Measurements from ENCODE around the gene KIF2C. TPM values are rescaled to one million over a fixed set of nuclear protein-coding genes. Genes with fewer than 3 reads are reported as not detected.

KIF2C gene
- total RNA-seq, 2 experiments from 2014 or later: 0.64 to 0.82 TPM

DNA sequence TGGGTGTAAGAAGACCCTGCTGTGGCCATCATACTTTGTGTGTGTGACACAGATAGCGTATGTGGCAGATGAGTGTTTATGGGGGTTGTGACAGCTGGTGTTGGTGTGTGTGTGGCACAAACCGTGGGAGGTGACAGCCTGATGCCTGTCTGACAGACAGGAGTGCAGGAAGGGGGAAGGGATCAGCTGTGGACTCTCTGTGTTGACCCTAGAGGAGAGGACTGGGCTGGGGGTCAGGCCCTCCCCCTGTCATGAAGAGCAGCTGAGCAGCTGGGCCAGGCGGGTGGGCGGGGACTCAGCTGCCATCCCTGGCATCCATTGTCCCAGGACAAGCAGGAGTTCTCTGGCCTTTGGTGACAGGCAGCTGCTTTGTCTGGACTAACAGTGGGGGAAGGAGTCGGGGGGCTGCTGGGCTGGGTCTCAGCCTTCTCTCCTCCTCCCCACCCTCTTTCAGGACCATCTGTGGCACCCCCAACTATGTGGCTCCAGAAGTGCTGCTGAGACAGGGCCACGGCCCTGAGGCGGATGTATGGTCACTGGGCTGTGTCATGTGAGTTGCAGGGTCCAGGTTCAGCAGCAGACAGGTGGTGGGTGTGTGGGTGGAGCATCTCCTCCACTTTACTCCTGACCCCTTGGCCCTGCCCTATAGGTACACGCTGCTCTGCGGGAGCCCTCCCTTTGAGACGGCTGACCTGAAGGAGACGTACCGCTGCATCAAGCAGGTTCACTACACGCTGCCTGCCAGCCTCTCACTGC, 62.8 kb downstream of the KIF2C start:
- H3K9me3 ChIP-seq (ENCODE audit: control insufficient read depth in 1 of 2, insufficient read depth in 1 of 2, low read length in 2 of 2): peaks cover 0 to 4% of the 10 kb centered on the region in 2 experiments
- ATAC-seq (ENCODE audit: poor library complexity) (no peak), DNase-seq (peak in 2 of 14 experiments; percentile 17 to 49)
- Mint-ChIP-seq H3K9me3 (no peaks in the 10 kb centered on the region), H3K36me3 (ENCODE audit: low read depth) (peaks cover 70% of the 10 kb centered on the region), H3K4me1 (ENCODE audit: low read depth) (peaks cover 53% of the 10 kb centered on the region), H3K27ac (peak overlapping the region; percentile 86), H3K27me3 (no peaks in the 10 kb centered on the region), H3K4me3 (peak overlapping the region; percentile 92)
- H3K4me1 ChIP-seq (ENCODE audit: insufficient read depth, low read length): peaks cover 72% of the 10 kb centered on the region
- intact Hi-C loops (cut with DNase I, micrococcal nuclease): loop anchor here (10.0 kb wide), 3 partner anchors 182 to 782 kb away; partner anchors contain the start of genes NASP (in 2 of the 2), EIF2B3 (in 1 of the 2), HECTD3 (in 1 of the 2) and UROD (in 1 of the 2)
- H3K36me3 ChIP-seq (ENCODE audit: insufficient read depth, low read length): peaks cover 50% of the 10 kb centered on the region
- TF ChIP-seq, protein P1, sequence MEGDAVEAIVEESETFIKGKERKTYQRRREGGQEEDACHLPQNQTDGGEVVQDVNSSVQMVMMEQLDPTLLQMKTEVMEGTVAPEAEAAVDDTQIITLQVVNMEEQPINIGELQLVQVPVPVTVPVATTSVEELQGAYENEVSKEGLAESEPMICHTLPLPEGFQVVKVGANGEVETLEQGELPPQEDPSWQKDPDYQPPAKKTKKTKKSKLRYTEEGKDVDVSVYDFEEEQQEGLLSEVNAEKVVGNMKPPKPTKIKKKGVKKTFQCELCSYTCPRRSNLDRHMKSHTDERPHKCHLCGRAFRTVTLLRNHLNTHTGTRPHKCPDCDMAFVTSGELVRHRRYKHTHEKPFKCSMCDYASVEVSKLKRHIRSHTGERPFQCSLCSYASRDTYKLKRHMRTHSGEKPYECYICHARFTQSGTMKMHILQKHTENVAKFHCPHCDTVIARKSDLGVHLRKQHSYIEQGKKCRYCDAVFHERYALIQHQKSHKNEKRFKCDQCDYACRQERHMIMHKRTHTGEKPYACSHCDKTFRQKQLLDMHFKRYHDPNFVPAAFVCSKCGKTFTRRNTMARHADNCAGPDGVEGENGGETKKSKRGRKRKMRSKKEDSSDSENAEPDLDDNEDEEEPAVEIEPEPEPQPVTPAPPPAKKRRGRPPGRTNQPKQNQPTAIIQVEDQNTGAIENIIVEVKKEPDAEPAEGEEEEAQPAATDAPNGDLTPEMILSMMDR (IDR thresholded peaks at IDR 0.05): no peak
- H3K27me3 ChIP-seq (ENCODE audit: control insufficient read depth in 1 of 2, insufficient read depth in 2 of 2, low read length in 2 of 2): no peaks in the 10 kb centered on the region
- H3K4me3 ChIP-seq (ENCODE audit: low read length): peak overlapping the region; percentile 99
- ChIA-PET POLR2A (interaction anchor here (1.0 to 16.3 kb wide), 7 partner anchors 10 to 538 kb away, joined by 3 to 599 read pairs (median 38); partner anchors contain the start of genes BTBD19, HECTD3, MUTYH and RPS8), CTCF (no interaction called here)
- peak overlapping the region; percentile 65 to 72 for H3K27ac ChIP-seq (ENCODE audit: low read depth in 1 of 2, low read length in 2 of 2)

DNA sequence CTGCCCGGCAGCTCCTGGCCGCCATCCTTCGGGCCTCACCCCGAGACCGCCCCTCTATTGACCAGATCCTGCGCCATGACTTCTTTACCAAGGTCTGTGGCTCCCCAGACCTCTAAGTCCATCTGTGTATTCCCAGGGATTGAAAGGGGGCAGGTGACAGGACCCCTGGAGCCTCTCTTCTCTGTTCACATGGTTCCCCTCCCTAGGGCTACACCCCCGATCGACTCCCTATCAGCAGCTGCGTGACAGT, 63.4 kb downstream of the KIF2C start:
- Histone ChIP-seq H3K4me1 (ENCODE audit: insufficient read depth, low read length) (peaks cover 77% of the 10 kb centered on the region), H3K36me3 (ENCODE audit: insufficient read depth, low read length) (peaks cover 50% of the 10 kb centered on the region), H3K27ac (ENCODE audit: low read depth in 1 of 2, low read length in 2 of 2) (peak overlapping the region; percentile 65 to 72), H3K9me3 (ENCODE audit: control insufficient read depth in 1 of 2, insufficient read depth in 1 of 2, low read length in 2 of 2) (peaks cover 0 to 4% of the 10 kb centered on the region in 2 experiments), H3K4me3 (ENCODE audit: low read length) (peak overlapping the region; percentile 99), H3K27me3 (ENCODE audit: control insufficient read depth in 1 of 2, insufficient read depth in 2 of 2, low read length in 2 of 2) (no peaks in the 10 kb centered on the region)
- Mint-ChIP-seq H3K27ac (peak overlapping the region; percentile 86), H3K36me3 (ENCODE audit: low read depth) (peaks cover 75% of the 10 kb centered on the region), H3K4me3 (peak overlapping the region; percentile 71), H3K9me3 (no peaks in the 10 kb centered on the region), H3K27me3 (no peaks in the 10 kb centered on the region), H3K4me1 (ENCODE audit: low read depth) (peaks cover 58% of the 10 kb centered on the region)
- ATAC-seq (ENCODE audit: poor library complexity): no peak
- ChIA-PET CTCF (no interaction called here), POLR2A (interaction anchor here (1.0 to 16.3 kb wide), 4 partner anchors 9 to 81 kb away, joined by 3 to 599 read pairs (median 214); partner anchors contain the start of gene BTBD19)
- DNase-seq: no peak
- TF ChIP-seq, protein P1 (IDR thresholded peaks at IDR 0.05): no peak
- intact Hi-C loops (cut with DNase I, micrococcal nuclease): loop anchor here (10.0 kb wide), 3 partner anchors 182 to 782 kb away; partner anchors contain the start of genes NASP (in 2 of the 2), EIF2B3 (in 1 of the 2), HECTD3 (in 1 of the 2) and UROD (in 1 of the 2)

DNA sequence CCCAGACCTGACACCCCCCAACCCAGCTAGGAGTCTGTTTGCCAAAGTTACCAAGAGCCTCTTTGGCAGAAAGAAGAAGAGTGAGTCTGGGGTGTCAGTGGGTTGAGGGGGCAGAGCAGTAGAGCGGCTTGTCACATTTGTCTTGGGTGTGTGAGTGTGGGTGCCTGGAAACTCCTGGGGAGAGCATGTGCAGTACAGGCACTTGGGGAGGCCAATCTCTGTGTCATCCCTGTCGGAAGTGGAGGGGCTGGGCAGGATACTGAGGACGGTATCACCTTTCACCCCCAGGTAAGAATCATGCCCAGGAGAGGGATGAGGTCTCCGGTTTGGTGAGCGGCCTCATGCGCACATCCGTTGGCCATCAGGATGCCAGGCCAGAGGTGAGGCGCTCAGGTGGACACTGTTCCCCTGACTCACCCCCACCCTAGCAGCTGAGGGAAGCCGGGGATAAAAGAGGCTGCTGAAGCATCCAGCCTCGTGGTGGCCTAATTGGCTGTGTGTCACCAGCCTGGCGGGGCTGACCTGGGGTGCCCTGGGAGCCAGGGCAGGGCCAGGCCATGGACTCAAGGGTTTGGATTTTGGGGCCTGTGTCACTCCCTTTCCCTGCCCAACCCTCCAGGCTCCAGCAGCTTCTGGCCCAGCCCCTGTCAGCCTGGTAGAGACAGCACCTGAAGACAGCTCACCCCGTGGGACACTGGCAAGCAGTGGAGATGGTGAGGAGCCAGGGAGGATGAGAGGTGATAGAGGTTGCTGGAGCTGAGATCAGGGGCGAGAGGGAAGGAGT, 63.9 kb downstream of the KIF2C start:
- intact Hi-C loops (cut with DNase I, micrococcal nuclease): loop anchor here (10.0 kb wide), 3 partner anchors 181 to 781 kb away; partner anchors contain the start of genes NASP (in 2 of the 2), EIF2B3 (in 1 of the 2), HECTD3 (in 1 of the 2) and UROD (in 1 of the 2)
- ChIA-PET CTCF (no interaction called here), POLR2A (interaction anchor here (1.0 to 16.3 kb wide), 4 partner anchors 9 to 82 kb away, joined by 3 to 599 read pairs (median 214); partner anchors contain the start of gene BTBD19)
- Mint-ChIP-seq H3K27me3 (no peaks in the 10 kb centered on the region), H3K4me3 (peak overlapping the region; percentile 74), H3K27ac (peak overlapping the region; percentile 86), H3K9me3 (no peaks in the 10 kb centered on the region), H3K36me3 (ENCODE audit: low read depth) (peaks cover 77% of the 10 kb centered on the region), H3K4me1 (ENCODE audit: low read depth) (peaks cover 63% of the 10 kb centered on the region)
- peak overlapping the region; percentile 65 to 72 for H3K27ac ChIP-seq (ENCODE audit: low read depth in 1 of 2, low read length in 2 of 2)
- peaks cover 82% of the 10 kb centered on the region for H3K4me1 ChIP-seq (ENCODE audit: insufficient read depth, low read length)
- H3K36me3 ChIP-seq (ENCODE audit: insufficient read depth, low read length): peaks cover 50% of the 10 kb centered on the region
- peak in 3 of 14 experiments; percentile 7 to 42 (median 32) for DNase-seq
- no peaks in the 10 kb centered on the region for H3K27me3 ChIP-seq (ENCODE audit: control insufficient read depth in 1 of 2, insufficient read depth in 2 of 2, low read length in 2 of 2)
- TF ChIP-seq, protein P1 (IDR thresholded peaks at IDR 0.05): no peak
- ATAC-seq (ENCODE audit: poor library complexity): no peak
- peaks cover 0 to 4% of the 10 kb centered on the region in 2 experiments for H3K9me3 ChIP-seq (ENCODE audit: control insufficient read depth in 1 of 2, insufficient read depth in 1 of 2, low read length in 2 of 2)
- peak overlapping the region; percentile 99 for H3K4me3 ChIP-seq (ENCODE audit: low read length)
